Esophagus muscularis mucosa (tissue), 4 donors: Measurements from ENCODE around the gene FXR2. TPM values are rescaled to one million over a fixed set of nuclear protein-coding genes. Genes with fewer than 3 reads are reported as not detected.
"Not testable (repeated sequence)": the region's sequence is repeated elsewhere in the genome, so short reads cannot be mapped to it uniquely, and the experiment has no call there.

Experiments
- DNase-seq: peaks from one replicate; pipeline ENCODE4 v3.0.0-alpha.2; 2017; ENCODE audit errors: extremely low spot score
- H3K27ac ChIP-seq, 4 donors: fragments of 200-600 bp; sonication (generic); replicated peaks in 1 of 4; 1 replicate in 3 of 4; 2 replicates in 1 of 4; pipeline ENCODE4 v1.5.1; 2016 to 2019; ENCODE audit warnings: mild to moderate bottlenecking in 1 of 4
- H3K27me3 ChIP-seq, 4 donors: fragments of 200-600 bp; sonication (generic); one replicate each; pipeline versions ENCODE4 v1.5.1 to v1.6.0; 2016 to 2019
- H3K36me3 ChIP-seq, 4 donors: fragments of 200-600 bp; sonication (generic); one replicate each; pipeline ENCODE4 v1.5.1; 2016 to 2019
- H3K4me1 ChIP-seq, 4 donors: fragments of 200-600 bp; sonication (generic); one replicate each; pipeline ENCODE4 v1.5.1; 2016 to 2019
- H3K4me3 ChIP-seq, 4 donors: fragments of 200-600 bp; sonication (generic); 1 replicate in 2 of 4; 2 replicates in 2 of 4; pipeline ENCODE4 v1.5.1; 2016 to 2019; ENCODE audit warnings: mild to moderate bottlenecking in 4 of 4, moderate library complexity in 1 of 4
- H3K9me3 ChIP-seq, 4 donors: fragments of 200-600 bp; sonication (generic); 1 replicate in 3 of 4; 2 replicates in 1 of 4; pipeline ENCODE4 v1.5.1; 2016 to 2019
- EP300 ChIP-seq: sonication (generic); formaldehyde crosslinking; IDR thresholded peaks from one replicate; pipeline ENCODE4 v1.6.1; 2017; ENCODE audit warnings: antibody characterized with exemption
- POLR2A ChIP-seq: fragments of 450-650 bp; IDR thresholded peaks from one replicate; pipeline ENCODE4 v1.6.1; 2017; ENCODE audit warnings: antibody characterized with exemption, moderate library complexity, mild to moderate bottlenecking, low read depth
- POLR2AphosphoS5 ChIP-seq, 2 donors: sonication (generic); formaldehyde crosslinking; IDR thresholded peaks; one replicate each; pipeline ENCODE4 v1.6.1; 2017; ENCODE audit warnings: antibody characterized with exemption in 2 of 2
- WGBS: methylation state at CpG from one replicate; pipeline ENCODE4 v1.1.5; 2018; 5-methylcytosine and 5-hydroxymethylcytosine counted together
- intact Hi-C: fragments of 100-400 bp; cut with DNase I; formaldehyde crosslinking; loops from one replicate; pipeline ENCODE4 v1.15.1; 2023
- total RNA-seq, 4 donors: library from RNA; depleted of rRNA; stranded (reverse); fragments of >200 nt; gene quantifications; one replicate each; pipeline versions ENCODE4 v1.1.0 to v1.2.1, GENCODE V29; 2016
- TF ChIP-seq, protein P1 (sequence below), 3 experiments: fragments of 200-600 bp in 2 of 3; fragments of 450-650 bp in 1 of 3; sonication (generic) in 2 of 3; IDR thresholded peaks; one replicate each; pipeline ENCODE4 v1.5.1; 2017 to 2019; ENCODE audit warnings: antibody characterized with exemption in 3 of 3, mild to moderate bottlenecking in 2 of 3, moderate library complexity in 1 of 3

Gene FXR2
- total RNA-seq, 4 donors from 2014 or later: 38.2 to 65.8 (median 50.2) TPM

DNA sequence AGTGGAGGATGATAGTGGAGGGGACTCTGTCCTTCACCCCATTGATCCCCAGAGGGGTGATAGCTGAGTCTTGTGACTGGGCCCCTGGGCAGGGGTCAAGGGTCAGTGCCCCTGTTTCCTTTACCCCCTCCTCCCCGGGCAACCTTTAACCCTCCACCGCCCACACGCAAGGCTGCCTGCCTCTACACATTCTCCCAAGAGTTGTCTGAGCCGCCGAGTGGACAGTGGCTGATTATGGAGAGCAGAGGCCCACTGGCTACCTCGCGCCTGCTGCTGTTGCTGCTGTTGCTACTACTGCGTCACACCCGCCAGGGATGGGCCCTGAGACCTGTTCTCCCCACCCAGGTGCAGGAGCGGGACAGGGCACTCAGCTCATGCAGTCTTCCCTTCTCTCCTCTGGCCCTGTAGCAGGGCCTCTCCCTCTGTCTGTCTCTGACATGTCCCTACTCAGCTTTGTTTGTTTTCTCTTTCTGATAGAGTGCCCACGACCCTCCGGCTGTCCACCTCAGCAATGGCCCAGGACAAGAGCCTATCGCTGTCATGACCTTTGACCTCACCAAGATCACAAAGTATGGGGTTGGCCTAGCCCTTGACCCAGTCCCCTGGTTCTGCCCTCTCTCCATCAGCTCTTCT, 15.4 kb upstream of the FXR2 start, which contains the start of gene SHBG:
TSS of gene SHBG (plus strand) at position 197 of the 633 bp plus-strand sequence. CDS start at position 235, 38 bp downstream.
- WGBS: 77% methylated on average over 12 of the region's 13 CpGs
- no peak for TF ChIP-seq EP300
- no peak for TF ChIP-seq POLR2A
- no peak for TF ChIP-seq POLR2AphosphoS5 (IDR thresholded peaks at IDR 0.05)
- Histone ChIP-seq H3K4me3 (no peak within 1 kb of the TSS), H3K27me3 (no peaks in the 10 kb centered on the region), H3K36me3 (peaks cover 0 to 8% (median 2%) of the 10 kb centered on the region in 4 donors), H3K27ac (no peak within 1 kb of the TSS), H3K9me3 (no peaks in the 10 kb centered on the region), H3K4me1 (peaks cover 9 to 21% (median 18%) of the 10 kb centered on the region in 4 donors)
- DNase-seq: no peak
- intact Hi-C loops: no loop called here

DNA sequence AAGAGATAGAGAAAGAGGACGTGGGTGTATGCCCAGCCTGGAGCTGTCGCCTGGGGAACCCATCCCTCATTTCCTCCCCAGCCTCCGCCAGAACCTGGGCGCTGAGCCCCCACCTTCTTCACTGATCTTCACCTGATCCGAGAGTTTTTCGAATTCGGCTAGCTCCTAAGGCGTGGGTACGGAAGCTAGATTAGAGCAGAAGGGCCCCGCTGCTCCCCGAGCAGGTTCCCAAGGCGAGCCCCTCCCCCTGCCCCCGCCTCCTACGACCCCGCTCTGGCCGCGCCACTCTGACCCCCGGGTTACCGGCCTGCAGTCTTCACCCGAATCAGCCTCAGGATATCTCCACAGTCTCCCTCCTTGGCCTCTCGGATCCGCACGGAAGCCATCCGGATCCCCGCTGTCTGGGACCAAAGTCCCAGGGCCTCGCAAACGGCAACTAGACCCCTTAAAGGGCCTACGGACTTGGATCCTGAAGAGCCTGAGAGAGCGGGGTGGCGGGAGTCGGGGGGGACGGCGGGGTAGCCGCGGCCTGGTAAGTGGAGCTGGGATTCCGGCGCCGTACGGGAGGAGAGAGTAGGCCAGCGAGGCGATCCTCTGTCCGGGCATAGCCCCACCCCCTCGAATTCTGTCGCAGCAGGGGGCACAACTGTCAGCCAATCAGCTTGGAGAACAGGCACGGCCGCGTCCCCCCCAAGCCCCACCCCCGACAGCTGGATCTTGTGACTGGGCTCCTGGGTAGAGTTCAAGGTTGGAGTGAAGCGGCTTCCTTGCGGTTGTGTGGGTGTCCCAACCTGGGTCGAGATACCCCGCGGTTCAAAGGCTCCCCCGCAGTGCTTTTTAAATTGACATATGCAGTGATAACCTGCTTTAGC, 12.8 kb upstream of the FXR2 start, which contains the start of gene SAT2:
TSS of gene SAT2 (minus strand) at position 572 of the 872 bp plus-strand sequence. CDS start at position 386, 186 bp downstream.
- DNase-seq: peak; percentile 100
- TF ChIP-seq, protein P1, sequence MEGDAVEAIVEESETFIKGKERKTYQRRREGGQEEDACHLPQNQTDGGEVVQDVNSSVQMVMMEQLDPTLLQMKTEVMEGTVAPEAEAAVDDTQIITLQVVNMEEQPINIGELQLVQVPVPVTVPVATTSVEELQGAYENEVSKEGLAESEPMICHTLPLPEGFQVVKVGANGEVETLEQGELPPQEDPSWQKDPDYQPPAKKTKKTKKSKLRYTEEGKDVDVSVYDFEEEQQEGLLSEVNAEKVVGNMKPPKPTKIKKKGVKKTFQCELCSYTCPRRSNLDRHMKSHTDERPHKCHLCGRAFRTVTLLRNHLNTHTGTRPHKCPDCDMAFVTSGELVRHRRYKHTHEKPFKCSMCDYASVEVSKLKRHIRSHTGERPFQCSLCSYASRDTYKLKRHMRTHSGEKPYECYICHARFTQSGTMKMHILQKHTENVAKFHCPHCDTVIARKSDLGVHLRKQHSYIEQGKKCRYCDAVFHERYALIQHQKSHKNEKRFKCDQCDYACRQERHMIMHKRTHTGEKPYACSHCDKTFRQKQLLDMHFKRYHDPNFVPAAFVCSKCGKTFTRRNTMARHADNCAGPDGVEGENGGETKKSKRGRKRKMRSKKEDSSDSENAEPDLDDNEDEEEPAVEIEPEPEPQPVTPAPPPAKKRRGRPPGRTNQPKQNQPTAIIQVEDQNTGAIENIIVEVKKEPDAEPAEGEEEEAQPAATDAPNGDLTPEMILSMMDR (IDR thresholded peaks at IDR 0.05): peak in 1 of 3 experiments; percentile 7
- TF ChIP-seq POLR2AphosphoS5 (IDR thresholded peaks at IDR 0.05) (peak; percentile 75 to 91), EP300 (no peak), POLR2A (peak; percentile 66)
- intact Hi-C loops: no loop called here
- peak within 1 kb of the TSS; percentile 91 to 97 (median 96) for H3K27ac ChIP-seq
- WGBS: 0% methylated on average over 29 of the region's 54 CpGs
- no peaks in the 10 kb centered on the region for H3K9me3 ChIP-seq
- peak within 1 kb of the TSS; percentile 71 to 85 (median 82) for H3K4me3 ChIP-seq
- H3K27me3 ChIP-seq: no peaks in the 10 kb centered on the region
- H3K4me1 ChIP-seq: peaks cover 9 to 19% (median 18%) of the 10 kb centered on the region in 4 donors
- H3K36me3 ChIP-seq: peaks cover 0 to 8% (median 2%) of the 10 kb centered on the region in 4 donors

DNA sequence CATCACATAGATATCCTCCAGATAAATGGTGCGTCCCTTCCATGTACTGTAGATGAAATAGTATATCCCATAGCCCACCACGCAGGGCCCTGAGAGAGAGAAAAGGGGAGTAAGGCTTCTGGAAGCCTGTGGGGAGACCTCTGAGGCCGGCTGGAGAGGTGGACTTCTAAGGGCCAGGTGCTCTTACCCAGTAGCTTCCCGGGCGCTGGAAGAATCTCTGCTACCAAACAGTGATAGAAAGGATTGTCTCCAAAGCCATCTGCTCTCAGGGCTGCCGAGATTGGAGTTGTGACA, 12.2 kb upstream of the FXR2 start:
- H3K4me3 ChIP-seq: peak overlapping the region; percentile 71 to 85 (median 82)
- peaks cover 9 to 19% (median 17%) of the 10 kb centered on the region in 4 donors for H3K4me1 ChIP-seq
- TF ChIP-seq, protein P1 (IDR thresholded peaks at IDR 0.05): no peak
- TF ChIP-seq POLR2A (no peak), POLR2AphosphoS5 (IDR thresholded peaks at IDR 0.05) (no peak), EP300 (no peak)
- peak overlapping the region; percentile 91 to 97 (median 96) for H3K27ac ChIP-seq
- 14% methylated on average over 6 of the region's 6 CpGs for WGBS
- H3K27me3 ChIP-seq: no peaks in the 10 kb centered on the region
- intact Hi-C loops: no loop called here
- H3K9me3 ChIP-seq: no peaks in the 10 kb centered on the region
- DNase-seq: no peak
- H3K36me3 ChIP-seq: peaks cover 0 to 8% (median 2%) of the 10 kb centered on the region in 4 donors

DNA sequence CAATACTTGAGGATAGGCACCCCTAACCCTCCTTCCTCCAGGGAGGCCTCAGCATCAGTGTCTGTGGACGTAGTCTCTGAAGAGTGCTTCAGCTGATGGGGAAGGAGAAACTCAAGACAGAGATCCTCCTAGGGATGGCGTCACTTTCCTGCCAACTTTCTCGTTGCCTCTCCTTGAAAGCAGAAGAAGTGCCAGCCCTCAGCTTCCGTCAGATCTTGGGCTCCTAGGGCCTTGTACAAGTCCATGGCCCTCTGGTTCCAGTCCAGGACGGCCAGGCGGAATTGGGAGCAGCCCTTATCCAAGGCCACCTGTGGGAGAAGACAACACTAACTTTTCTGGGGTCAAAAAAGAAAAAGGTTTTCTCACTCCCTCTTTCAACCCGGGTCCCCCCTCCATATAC, 11.6 kb upstream of the FXR2 start:
- DNase-seq: no peak
- Histone ChIP-seq H3K27me3 (no peaks in the 10 kb centered on the region), H3K4me1 (peaks cover 9 to 19% (median 17%) of the 10 kb centered on the region in 4 donors), H3K9me3 (no peaks in the 10 kb centered on the region), H3K4me3 (peak overlapping the region in 3 of 4 donors; percentile 71 to 84 (median 80)), H3K36me3 (peaks cover 0 to 8% (median 2%) of the 10 kb centered on the region in 4 donors), H3K27ac (peak overlapping the region; percentile 91 to 97 (median 96))
- WGBS: 84% methylated on average over 7 of the region's 7 CpGs
- intact Hi-C loops: no loop called here
- TF ChIP-seq POLR2AphosphoS5 (IDR thresholded peaks at IDR 0.05): no peak
- TF ChIP-seq, protein P1 (IDR thresholded peaks at IDR 0.05): no peak
- no peak for TF ChIP-seq EP300
- TF ChIP-seq POLR2A: no peak

DNA sequence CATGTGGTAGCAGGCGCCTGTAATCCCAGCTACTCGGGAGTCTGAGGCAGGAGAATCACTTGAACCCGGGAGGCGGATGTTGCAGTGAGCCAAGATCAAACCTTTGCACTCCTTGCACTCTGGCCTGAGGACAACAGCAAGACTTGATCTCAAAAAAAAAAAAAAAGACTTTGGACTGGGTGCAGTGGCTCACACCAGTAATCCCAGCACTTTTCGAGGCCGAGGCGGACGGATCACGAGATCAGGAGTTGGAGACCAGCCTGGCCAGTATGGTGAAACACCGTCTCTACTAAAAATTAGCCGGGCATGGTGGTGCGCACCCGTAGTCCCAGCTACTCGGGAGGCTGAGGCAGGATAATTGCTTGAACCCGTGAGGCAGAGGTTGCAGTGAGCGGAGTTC, 11.1 kb upstream of the FXR2 start:
- H3K9me3 ChIP-seq, DNase-seq, H3K27me3 ChIP-seq, H3K36me3 ChIP-seq, H3K4me3 ChIP-seq, intact Hi-C loops, H3K27ac ChIP-seq: not testable (repeated sequence)
- H3K4me1 ChIP-seq: peaks cover 9 to 19% (median 17%) of the 10 kb centered on the region in 4 donors
- WGBS: 95% methylated on average over 16 of the region's 16 CpGs
